Raji (cell line): Measurements from ENCODE around the gene WNT2B.

Experiments used
- POLR2A ChIP-seq: IDR thresholded peaks from 2 replicates; pipeline ENCODE4 v1.6.1; 2011; ENCODE audit warnings: low read depth, low read length, control low read depth; ENCODE audit not compliant: insufficient read depth

WNT2B gene

DNA sequence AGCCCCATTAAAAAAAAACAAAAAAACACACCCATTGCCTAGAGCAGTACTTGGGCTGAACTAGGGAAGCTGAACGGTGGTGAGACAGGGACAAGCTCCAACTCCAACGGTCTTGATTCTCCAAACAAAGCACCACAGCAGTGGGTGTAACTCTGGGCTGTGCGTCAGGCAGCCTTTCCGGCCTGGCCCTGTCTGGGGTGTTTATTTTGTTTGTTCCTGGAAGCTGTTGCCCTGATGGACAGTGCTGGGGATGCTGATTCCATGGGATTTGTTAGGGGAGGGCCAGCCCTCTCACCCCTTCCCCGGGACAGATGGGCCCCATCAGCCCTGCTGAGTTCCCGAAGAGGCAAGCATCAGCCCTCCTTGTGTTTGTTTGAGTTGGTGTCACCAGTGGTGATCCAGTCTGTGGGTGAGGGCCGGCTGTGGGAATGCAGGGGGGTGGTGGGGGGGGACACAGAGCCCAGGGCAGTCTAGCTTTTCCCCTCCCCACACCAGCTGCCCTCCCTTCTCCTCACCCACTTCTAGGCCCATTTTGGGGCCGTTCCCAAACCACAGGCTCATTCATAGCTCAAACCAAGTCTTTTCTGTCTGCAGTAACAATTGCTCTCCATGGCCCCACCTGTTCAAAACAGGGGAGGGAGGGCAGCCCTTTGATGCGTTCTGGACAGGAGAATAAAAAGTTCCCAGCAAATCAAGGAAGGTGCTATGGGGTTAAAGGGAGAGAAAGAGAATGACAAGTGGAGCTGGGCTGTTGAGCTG, 4.5 kb downstream of the WNT2B start:
- TF ChIP-seq POLR2A, result no peak

DNA sequence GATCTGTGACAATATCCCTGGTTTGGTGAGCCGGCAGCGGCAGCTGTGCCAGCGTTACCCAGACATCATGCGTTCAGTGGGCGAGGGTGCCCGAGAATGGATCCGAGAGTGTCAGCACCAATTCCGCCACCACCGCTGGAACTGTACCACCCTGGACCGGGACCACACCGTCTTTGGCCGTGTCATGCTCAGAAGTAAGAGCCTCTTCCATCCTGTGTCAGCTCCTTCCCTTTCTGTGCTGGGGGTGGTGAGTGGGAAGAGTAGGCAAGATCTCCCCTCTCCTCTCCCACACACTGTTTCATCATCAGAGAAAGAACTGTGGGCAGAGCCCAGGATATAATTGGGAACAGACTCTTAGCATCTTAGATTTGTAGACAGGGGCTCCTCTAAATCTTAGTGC, 6.1 kb downstream of the WNT2B start:
- no peak for TF ChIP-seq POLR2A

DNA sequence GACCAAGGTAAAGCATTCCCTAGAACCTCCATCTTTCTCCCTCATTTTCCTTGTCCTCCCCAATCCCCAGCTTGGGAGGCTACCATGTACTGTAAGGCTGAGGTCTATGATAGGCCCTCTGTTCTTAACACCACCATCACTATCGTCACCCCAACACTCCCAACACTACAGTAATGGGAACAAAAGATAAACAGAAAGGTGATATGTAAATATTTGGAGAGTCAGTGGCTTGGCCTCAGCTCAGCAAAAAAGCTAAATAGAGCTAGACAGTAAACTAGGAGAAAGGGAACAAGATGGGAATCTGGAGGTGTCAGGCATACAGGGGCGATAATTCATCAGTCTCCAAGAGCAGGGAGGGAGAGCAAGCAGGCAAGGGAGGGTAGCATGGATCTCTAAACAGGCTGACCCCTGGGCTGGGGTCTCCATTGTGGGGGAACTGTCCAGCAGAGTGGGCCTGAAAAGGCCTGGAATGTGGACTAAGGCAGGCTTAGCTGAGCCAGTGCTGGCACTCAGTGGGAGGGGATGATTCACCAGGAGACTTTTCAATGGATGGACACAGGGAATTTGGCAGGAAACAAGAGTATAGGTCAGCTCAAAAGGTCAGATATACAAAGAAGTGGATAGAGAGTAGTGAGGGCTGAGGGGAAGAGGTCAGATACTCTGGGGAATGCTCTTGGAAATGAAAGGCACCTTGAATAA, 6.7 kb downstream of the WNT2B start:
- no peak for TF ChIP-seq POLR2A

DNA sequence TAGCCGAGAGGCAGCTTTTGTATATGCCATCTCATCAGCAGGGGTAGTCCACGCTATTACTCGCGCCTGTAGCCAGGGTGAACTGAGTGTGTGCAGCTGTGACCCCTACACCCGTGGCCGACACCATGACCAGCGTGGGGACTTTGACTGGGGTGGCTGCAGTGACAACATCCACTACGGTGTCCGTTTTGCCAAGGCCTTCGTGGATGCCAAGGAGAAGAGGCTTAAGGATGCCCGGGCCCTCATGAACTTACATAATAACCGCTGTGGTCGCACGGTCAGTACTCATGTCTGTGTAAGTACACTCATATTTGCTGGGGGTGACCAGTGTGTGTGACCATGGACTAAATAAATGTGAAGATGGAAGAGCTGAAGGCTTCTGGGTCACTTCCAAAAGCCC, 7.4 kb downstream of the WNT2B start:
- TF ChIP-seq POLR2A, result no peak

DNA sequence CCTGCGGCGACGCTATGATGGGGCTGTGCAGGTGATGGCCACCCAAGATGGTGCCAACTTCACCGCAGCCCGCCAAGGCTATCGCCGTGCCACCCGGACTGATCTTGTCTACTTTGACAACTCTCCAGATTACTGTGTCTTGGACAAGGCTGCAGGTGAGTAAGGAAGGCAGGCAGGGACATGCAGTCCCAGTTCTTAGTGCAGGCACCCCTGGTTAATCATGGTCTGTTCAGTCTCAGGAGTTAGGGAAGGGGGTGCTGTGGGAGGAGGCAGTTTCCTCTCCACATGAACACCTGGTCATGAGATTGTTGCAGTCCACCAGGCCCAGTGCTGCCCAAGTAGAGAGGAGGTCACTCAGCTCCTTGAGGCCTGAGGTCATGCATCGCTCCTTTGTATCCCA, 8.5 kb downstream of the WNT2B start:
- no peak for TF ChIP-seq POLR2A

DNA sequence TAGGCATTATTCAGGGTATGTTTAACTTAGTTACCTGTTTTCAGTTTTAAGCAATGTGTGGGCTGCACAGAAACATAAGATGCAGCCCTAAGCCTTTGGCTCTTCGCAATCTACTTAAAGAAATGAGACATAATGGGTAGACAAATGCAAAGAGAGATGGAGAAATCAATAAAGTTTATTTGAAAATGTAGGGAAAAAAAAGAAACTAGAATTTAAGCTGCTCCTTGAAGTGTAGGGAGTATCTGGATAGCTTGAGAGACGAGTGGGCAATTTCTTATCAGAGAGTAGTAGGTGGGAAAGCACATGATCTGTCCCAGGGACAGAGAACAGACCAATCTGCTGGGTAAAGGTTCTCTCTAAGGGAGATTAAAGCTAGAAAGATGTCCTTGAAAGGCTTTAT, 8.9 kb downstream of the WNT2B start:
- no peak for TF ChIP-seq POLR2A

DNA sequence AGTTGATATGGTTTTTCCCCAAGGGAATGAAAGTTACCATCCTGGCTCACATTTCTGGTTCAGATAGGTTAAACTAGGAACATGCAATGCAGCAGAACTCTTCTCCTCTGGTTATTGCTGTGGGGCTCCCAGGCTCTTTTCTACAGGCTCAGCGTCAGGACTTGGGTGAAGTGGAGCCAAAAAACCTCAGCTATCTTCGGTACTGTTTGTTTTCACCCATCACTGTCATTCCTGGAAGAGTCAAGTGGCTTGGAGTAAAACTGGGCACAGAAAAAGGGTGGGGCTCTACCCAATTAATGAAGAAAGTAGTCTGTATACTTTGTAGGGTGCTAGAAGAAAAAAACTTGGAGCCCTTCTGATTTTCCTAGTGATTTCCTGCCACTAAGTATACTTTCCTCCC, 9.4 kb downstream of the WNT2B start:
- no peak for TF ChIP-seq POLR2A

DNA sequence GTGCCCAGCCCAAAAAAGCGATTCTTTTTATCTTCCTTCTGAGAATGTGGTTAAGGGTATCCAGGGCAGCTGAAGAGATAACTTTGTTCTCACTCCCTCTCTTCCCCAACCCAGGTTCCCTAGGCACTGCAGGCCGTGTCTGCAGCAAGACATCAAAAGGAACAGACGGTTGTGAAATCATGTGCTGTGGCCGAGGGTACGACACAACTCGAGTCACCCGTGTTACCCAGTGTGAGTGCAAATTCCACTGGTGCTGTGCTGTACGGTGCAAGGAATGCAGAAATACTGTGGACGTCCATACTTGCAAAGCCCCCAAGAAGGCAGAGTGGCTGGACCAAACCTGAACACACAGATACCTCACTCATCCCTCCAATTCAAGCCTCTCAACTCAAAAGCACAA, 11.4 kb downstream of the WNT2B start:
- no peak for TF ChIP-seq POLR2A

DNA sequence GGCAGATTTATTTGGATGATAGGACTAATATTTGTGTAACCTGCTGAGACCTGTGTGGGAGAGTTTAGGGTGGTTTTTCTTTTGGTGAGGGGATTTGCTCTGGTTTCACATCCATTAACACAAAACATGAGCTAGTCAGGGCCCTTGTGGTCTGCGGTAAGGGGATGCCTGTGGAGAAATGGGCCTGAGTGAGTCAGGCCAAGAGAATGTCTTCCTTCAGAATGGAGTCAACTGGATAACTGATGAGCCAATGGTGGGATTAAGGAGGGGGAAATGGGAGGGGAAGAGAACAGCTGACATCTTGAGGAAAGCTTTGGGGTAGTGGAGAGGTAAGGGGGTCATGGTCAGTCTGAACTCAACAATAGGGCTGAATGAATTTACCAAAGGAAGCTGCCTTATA, 13.9 kb downstream of the WNT2B start:
- TF ChIP-seq POLR2A, result no peak

DNA sequence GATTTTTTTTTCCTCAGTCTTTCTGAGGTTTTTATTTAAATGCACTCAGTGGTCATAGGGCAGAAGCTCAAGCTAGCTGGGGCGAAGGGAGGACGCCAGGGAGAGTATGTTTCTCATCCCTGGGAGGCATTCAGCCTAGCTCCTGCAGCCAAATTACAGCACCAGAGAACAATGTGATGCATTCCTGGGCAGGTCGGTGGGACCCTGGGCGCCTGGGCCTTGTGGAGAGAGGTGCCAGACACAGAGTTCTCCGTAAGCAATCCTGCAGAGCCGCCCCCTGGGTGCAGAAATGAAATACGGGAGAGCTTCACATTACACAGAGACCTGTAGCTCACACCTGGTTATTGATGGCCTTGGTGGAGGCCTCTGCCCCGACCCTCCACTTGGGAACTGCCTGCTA, 15.5 kb downstream of the WNT2B start:
- TF ChIP-seq POLR2A, result no peak

DNA sequence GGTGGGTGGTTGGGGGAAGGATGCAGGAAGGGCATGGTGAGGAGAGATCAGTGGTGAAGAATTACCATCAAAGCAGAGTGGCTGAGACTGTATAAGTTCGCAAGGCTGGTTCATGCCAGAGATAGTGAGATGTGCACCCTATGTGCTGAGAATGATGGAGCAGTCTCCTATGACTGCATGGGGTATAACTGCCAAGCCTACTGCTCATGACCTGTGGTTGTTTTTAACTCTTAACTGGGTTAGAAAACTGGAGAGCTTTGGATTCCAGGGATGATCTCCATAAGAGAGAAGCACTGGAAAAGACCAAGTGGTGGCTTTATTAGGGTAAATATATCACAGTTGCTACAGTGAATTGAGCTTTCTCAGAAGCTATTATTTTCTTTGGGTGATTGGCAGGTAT, 16.2 kb downstream of the WNT2B start:
- TF ChIP-seq POLR2A, result no peak

DNA sequence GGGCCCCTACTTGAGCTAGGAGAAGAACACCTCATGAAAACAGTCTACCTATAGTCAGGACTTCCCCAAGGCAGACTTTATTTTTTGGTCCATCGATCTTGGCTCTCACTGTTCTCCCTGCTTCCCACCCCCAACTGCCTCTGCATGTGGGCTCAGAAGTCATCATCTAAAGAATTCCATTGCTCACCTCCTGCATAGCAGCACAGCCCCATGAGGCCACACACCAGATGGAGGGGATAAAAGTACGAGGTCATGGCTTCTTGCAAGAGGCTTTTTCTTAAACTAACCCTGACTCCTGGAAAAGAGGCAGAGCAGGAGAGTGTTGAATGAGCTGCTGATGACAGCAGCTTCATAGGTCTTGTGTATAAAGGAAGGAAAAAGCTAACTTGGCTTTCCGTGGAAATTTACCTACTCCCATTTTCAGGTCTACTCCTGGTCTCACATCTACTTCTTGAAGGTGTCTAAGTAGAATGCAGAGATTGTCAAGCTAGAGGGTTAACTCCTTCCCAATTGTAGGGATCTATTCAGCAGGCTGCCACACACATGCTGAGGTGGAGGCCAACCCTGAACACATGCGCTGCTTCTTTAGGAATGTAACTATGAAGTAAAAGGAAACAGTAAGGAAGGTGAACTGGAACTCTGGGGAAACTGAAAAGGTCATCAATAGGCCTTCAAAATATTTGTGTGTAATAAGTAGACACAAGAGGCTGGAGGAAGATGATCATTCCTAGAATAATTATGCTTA, 18.7 kb downstream of the WNT2B start:
- TF ChIP-seq POLR2A, result no peak

DNA sequence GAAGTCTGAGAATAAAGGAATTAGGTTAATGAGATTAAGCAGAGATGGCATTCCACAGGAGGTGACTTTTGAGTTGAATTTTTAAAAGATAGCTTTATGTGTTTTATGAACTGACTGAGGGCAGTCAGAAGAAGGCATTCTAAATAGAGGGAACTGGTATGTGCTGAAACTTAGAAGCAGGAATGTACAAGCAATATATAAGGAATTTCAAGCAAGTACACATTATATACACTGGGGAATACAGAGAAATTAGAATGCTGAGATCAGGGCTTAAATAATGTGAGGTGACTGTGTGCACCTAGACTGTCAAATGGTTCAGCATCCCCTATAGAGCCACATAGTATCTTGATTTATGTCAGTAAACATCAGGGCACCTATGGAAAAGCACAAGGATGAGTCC, 19.3 kb downstream of the WNT2B start:
- no peak for TF ChIP-seq POLR2A

DNA sequence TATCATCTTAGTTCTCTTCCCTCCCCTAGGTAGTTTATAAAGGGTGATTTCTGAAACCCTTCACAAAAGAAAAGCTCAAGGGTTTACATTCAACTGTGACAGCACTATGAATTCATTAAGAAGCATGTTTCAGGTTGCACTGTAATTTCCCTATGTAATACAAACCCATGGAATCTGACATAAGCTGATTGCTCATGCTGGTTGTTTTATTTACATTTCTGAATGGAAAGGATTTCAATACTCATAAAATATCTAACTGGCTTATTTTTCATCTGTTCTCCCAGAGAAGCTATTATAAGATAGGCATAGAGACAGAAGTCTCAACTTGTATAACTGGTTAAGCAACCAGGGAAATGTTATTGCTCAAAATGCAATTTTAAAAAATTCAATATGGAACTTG, 20.5 kb downstream of the WNT2B start:
- TF ChIP-seq POLR2A, result no peak

DNA sequence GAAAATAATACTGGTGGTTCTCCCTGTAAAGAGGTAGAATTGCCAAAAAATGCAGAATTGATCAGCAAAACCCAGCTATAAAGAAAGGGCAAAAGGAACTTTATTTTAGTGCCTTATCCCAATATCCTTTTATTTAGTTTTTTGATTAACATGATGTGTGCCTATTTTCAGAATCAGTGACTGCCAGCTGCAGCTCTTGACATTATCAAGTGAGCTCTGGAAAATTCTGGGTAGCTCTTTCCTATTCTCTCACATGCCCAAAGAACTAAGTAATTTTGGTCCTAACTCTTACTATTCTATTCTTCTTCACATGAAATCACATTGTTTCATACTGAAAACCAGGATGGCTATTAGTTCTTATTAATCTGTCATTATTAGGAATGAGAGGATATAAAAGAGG, 22.1 kb downstream of the WNT2B start:
- TF ChIP-seq POLR2A, result no peak

DNA sequence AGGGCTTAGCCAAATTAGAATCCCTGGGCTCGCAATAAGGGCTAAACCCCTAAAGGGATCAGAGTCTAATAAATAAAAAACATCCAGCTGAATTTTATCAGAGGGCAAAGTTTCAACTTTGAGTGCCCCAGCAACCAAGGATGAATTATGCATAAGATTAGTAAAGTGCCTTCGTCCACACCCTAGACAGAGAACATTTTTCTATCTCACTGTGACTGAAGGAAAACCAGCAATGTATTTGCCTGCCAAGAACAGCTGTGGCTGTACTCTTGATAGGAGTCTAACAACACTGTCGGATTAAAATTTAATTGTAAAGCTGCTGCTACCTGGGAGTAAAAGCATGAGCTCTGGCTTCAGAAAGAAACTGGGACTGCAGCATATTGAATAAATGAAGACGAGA, 23.3 kb downstream of the WNT2B start:
- no peak for TF ChIP-seq POLR2A
